ENCODE results near the gene RALGPS1. TPM values are rescaled to one million over a fixed set of nuclear protein-coding genes. Genes with fewer than 3 reads are reported as not detected.

RALGPS1 gene
- total and polyA plus RNA-seq, 2 donors (not counting 1 experiment from before 2014, with no cell fraction given), result 19.7 to 39.9 TPM

DNA sequence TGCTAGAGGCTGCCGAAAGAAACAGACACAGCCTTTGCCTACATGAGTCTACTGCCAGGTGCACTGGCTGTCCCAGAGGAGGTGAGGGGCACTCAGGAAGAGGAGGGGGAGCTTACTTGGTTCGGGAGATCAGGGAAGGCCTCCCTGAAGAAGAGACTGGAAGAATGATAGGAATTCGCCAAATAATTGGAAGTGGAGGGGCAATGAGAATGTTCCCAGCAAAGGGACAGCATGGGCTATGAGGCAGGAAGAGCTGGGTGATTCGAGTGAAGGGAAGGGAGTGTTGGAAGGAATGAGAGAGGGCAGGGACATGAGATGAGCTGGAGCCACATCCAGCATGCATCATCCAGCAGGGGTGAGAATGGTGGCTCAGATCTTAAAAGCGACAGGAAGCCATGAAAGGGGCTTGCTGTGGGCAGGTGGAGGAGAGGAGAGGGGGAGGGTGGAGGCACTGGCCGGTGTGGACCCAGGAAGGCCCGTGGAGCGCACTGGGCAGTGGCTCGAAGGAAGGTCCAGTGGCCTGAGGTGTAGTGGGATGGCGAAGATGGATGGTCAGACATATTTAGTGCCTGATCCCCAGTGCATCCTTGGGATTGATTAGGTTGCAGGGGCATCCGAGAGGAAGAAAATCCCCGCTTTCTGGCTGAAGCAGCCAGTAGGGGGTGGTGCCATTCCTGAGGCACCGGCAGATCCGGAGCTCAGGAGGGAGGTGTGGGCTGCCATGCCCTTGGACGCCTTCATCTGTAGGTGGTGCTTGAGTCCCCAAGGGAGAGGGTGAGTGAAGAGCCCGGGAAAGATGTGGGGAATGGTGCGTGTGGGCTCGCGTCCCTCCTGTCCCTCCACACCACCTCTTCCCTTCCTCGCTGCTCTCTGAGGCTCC is 296.5 kb downstream of the RALGPS1 start:
- intact Hi-C loops (cut with micrococcal nuclease), result loop anchor here (5.0 kb wide), 1 partner anchor 711 kb away; no protein-coding TSS in a partner anchor
- H3K36me3 ChIP-seq (replicated peaks in 1 of 2; ENCODE audit: control extremely low read depth in 1 of 2, control insufficient read depth in 1 of 2, extremely low read depth in 1 of 2, insufficient read depth in 2 of 2, low read length in 1 of 2), result no peaks in the 10 kb centered on the region
- H3K9me3 Mint-ChIP-seq (ENCODE audit: insufficient read depth), result no peaks in the 10 kb centered on the region
- H3K4me2 ChIP-seq (replicated peaks; ENCODE audit: low read depth, low read length, poor library complexity, severe bottlenecking), result no peak overlapping the region
- H3K27me3 ChIP-seq (replicated peaks in 1 of 4; ENCODE audit: control extremely low read depth in 1 of 4, control insufficient read depth in 3 of 4, insufficient read depth in 4 of 4, low read length in 3 of 4), result no peaks in the 10 kb centered on the region
- ChIA-PET POLR2A (no interaction called here), CTCF (interaction anchor here (0.6 kb wide), 2 partner anchors 138 to 197 kb away, joined by 3 read pairs; no protein-coding TSS in a partner anchor)
- no peaks in the 10 kb centered on the region for H3K27me3 Mint-ChIP-seq
- no peak overlapping the region for H3K27ac Mint-ChIP-seq
- H3K9me3 ChIP-seq (ENCODE audit: control extremely low read depth in 1 of 3, control insufficient read depth in 2 of 3, insufficient read depth in 1 of 3, low read length in 2 of 3), result no peaks in the 10 kb centered on the region
- no peak overlapping the region for H2AFZ ChIP-seq (ENCODE audit: insufficient read depth, low read depth, low read length, poor library complexity, severe bottlenecking)
- DNase-seq, result no peak
- no peak overlapping the region for H3K9ac ChIP-seq (ENCODE audit: low read length)
- H4K20me1 ChIP-seq (ENCODE audit: control insufficient read depth, insufficient read depth, low read length, poor library complexity, severe bottlenecking), result no peaks in the 10 kb centered on the region
- no peak for ATAC-seq (ENCODE audit: low read depth)
- H3K4me1 ChIP-seq (ENCODE audit: control insufficient read depth in 2 of 2, insufficient read depth in 2 of 2, low read length in 2 of 2), result peaks cover 0 to 3% of the 10 kb centered on the region in 2 donors
- peaks cover 4% of the 10 kb centered on the region for H3K4me1 Mint-ChIP-seq
- no peak overlapping the region for H3K4me3 Mint-ChIP-seq
- TF ChIP-seq, protein P1, sequence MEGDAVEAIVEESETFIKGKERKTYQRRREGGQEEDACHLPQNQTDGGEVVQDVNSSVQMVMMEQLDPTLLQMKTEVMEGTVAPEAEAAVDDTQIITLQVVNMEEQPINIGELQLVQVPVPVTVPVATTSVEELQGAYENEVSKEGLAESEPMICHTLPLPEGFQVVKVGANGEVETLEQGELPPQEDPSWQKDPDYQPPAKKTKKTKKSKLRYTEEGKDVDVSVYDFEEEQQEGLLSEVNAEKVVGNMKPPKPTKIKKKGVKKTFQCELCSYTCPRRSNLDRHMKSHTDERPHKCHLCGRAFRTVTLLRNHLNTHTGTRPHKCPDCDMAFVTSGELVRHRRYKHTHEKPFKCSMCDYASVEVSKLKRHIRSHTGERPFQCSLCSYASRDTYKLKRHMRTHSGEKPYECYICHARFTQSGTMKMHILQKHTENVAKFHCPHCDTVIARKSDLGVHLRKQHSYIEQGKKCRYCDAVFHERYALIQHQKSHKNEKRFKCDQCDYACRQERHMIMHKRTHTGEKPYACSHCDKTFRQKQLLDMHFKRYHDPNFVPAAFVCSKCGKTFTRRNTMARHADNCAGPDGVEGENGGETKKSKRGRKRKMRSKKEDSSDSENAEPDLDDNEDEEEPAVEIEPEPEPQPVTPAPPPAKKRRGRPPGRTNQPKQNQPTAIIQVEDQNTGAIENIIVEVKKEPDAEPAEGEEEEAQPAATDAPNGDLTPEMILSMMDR (IDR thresholded peaks at IDR 0.05), result no peak
- TF ChIP-seq EZH2 (IDR thresholded peaks at IDR 0.05; ENCODE audit: borderline replicate concordance, insufficient read depth, low read depth, low read length, poor library complexity, severe bottlenecking), result no peak
- no peak overlapping the region for H3K27ac ChIP-seq (ENCODE audit: low read length in 2 of 2)
- WGBS (ENCODE audit: insufficient coverage), result 93% methylated on average over 16 of the region's 20 CpGs
- H3K4me3 ChIP-seq (ENCODE audit: control extremely low read depth in 1 of 5, extremely low read depth in 1 of 5, insufficient read depth in 1 of 5, low read depth in 2 of 5, low read length in 4 of 5), result no peak overlapping the region
- H3K79me2 ChIP-seq (ENCODE audit: control insufficient read depth, insufficient read depth, low read length), result no peaks in the 10 kb centered on the region

DNA sequence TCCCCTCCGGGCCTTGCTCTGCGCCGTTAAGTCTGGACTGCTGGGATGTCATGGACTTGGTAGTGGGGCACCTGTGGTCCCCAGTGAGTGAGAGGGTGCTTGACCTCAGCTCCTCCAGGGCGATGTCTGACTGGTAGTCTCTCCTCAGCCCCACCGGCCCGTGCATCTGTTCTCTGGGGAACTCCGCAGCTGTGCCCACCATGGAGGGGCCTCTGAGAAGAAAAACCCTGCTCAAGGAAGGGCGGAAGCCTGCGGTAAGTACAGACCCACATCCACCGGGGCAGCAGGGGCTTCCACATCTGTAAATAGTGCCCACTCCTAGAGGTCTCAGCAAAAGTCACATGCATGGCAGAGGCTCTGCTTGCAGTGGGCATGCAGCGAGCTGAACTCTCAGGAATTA is 297.4 kb downstream of the RALGPS1 start:
- peaks cover 0 to 3% of the 10 kb centered on the region in 2 donors for H3K4me1 ChIP-seq (ENCODE audit: control insufficient read depth in 2 of 2, insufficient read depth in 2 of 2, low read length in 2 of 2)
- H4K20me1 ChIP-seq (ENCODE audit: control insufficient read depth, insufficient read depth, low read length, poor library complexity, severe bottlenecking), result no peaks in the 10 kb centered on the region
- DNase-seq (no peak), ATAC-seq (ENCODE audit: low read depth) (no peak)
- H3K79me2 ChIP-seq (ENCODE audit: control insufficient read depth, insufficient read depth, low read length), result no peaks in the 10 kb centered on the region
- TF ChIP-seq, protein P1 (IDR thresholded peaks at IDR 0.05), result no peak
- no peak for TF ChIP-seq EZH2 (IDR thresholded peaks at IDR 0.05; ENCODE audit: borderline replicate concordance, insufficient read depth, low read depth, low read length, poor library complexity, severe bottlenecking)
- H3K4me2 ChIP-seq (replicated peaks; ENCODE audit: low read depth, low read length, poor library complexity, severe bottlenecking), result no peak overlapping the region
- no peak overlapping the region for H3K27ac Mint-ChIP-seq
- no peak overlapping the region for H3K27ac ChIP-seq (ENCODE audit: low read length in 2 of 2)
- no peak overlapping the region for H3K4me3 Mint-ChIP-seq
- no peaks in the 10 kb centered on the region for H3K9me3 Mint-ChIP-seq (ENCODE audit: insufficient read depth)
- no peaks in the 10 kb centered on the region for H3K9me3 ChIP-seq (ENCODE audit: control extremely low read depth in 1 of 3, control insufficient read depth in 2 of 3, insufficient read depth in 1 of 3, low read length in 2 of 3)
- H3K27me3 Mint-ChIP-seq, result no peaks in the 10 kb centered on the region
- no peak overlapping the region for H3K9ac ChIP-seq (ENCODE audit: low read length)
- 89% methylated on average over 11 of the region's 11 CpGs for WGBS (ENCODE audit: insufficient coverage)
- intact Hi-C loops (cut with micrococcal nuclease), result loop anchor here (5.0 kb wide), 1 partner anchor 710 kb away; no protein-coding TSS in a partner anchor
- H2AFZ ChIP-seq (ENCODE audit: insufficient read depth, low read depth, low read length, poor library complexity, severe bottlenecking), result no peak overlapping the region
- H3K4me1 Mint-ChIP-seq, result peaks cover 4% of the 10 kb centered on the region
- no peaks in the 10 kb centered on the region for H3K27me3 ChIP-seq (replicated peaks in 1 of 4; ENCODE audit: control extremely low read depth in 1 of 4, control insufficient read depth in 3 of 4, insufficient read depth in 4 of 4, low read length in 3 of 4)
- POLR2A ChIA-PET, result no interaction called here
- H3K4me3 ChIP-seq (ENCODE audit: control extremely low read depth in 1 of 5, extremely low read depth in 1 of 5, insufficient read depth in 1 of 5, low read depth in 2 of 5, low read length in 4 of 5), result no peak overlapping the region
- H3K36me3 ChIP-seq (replicated peaks in 1 of 2; ENCODE audit: control extremely low read depth in 1 of 2, control insufficient read depth in 1 of 2, extremely low read depth in 1 of 2, insufficient read depth in 2 of 2, low read length in 1 of 2), result no peaks in the 10 kb centered on the region
- CTCF ChIA-PET, result no interaction called here

Data from B cell (primary cell).